Measurements from ENCODE around the gene CRYBG2. TPM values are rescaled to one million over a fixed set of nuclear protein-coding genes. Genes with fewer than 3 reads are reported as not detected.

The CRYBG2 gene
- total and polyA plus RNA-seq, 2 donors, result 0.76 to 7.3 TPM

GRCh38 chr1:26356106-26356505 is 2.2 kb upstream of the CRYBG2 start:
- no peak overlapping the region for H3K27ac ChIP-seq (ENCODE audit: low read depth in 1 of 2, low read length in 1 of 2)
- 97% methylated on average over 5 of the region's 5 CpGs for WGBS

GRCh38 chr1:26354972-26355371 is 1.0 kb upstream of the CRYBG2 start:
- Histone ChIP-seq H3K4me3 (ENCODE audit: low read length in 2 of 2) (no peak overlapping the region), H3K27me3 (ENCODE audit: control insufficient read depth in 2 of 2, insufficient read depth in 1 of 2, low read length in 1 of 2) (peaks cover 13 to 41% of the 10 kb centered on the region in 2 donors), H3K9me3 (ENCODE audit: control insufficient read depth in 2 of 2, insufficient read depth in 1 of 2, low read length in 1 of 2) (peaks cover 0 to 1% of the 10 kb centered on the region in 2 donors), H3K36me3 (ENCODE audit: control insufficient read depth in 2 of 2, insufficient read depth in 2 of 2, low read length in 1 of 2) (no peaks in the 10 kb centered on the region), H3K27ac (ENCODE audit: low read depth in 1 of 2, low read length in 1 of 2) (no peak overlapping the region), H3K4me1 (ENCODE audit: control insufficient read depth in 2 of 2, insufficient read depth in 2 of 2, low read length in 2 of 2) (peaks cover under 1 to 35% of the 10 kb centered on the region in 2 donors)
- DNase-seq (ENCODE audit: low read depth in 6 of 9, low spot score in 9 of 9), result no peak
- 98% methylated on average over 9 of the region's 9 CpGs for WGBS

More at GRCh38 chr1:26356106-26356505, 2.2 kb upstream of the CRYBG2 start:
- Histone ChIP-seq H3K4me3 (ENCODE audit: low read length in 2 of 2) (no peak overlapping the region), H3K27me3 (ENCODE audit: control insufficient read depth in 2 of 2, insufficient read depth in 1 of 2, low read length in 1 of 2) (peaks cover 24 to 52% of the 10 kb centered on the region in 2 donors), H3K4me1 (ENCODE audit: control insufficient read depth in 2 of 2, insufficient read depth in 2 of 2, low read length in 2 of 2) (peaks cover 7 to 43% of the 10 kb centered on the region in 2 donors), H3K9me3 (ENCODE audit: control insufficient read depth in 2 of 2, insufficient read depth in 1 of 2, low read length in 1 of 2) (peaks cover 2 to 3% of the 10 kb centered on the region in 2 donors), H3K36me3 (ENCODE audit: control insufficient read depth in 2 of 2, insufficient read depth in 2 of 2, low read length in 1 of 2) (no peaks in the 10 kb centered on the region)
- no peak for DNase-seq (ENCODE audit: low read depth in 6 of 9, low spot score in 9 of 9)

GRCh38 chr1:26353210-26353859 is 595 bp downstream of the CRYBG2 start:
- DNase-seq (ENCODE audit: low read depth in 6 of 9, low spot score in 9 of 9), result no peak
- Histone ChIP-seq H3K4me1 (ENCODE audit: control insufficient read depth in 2 of 2, insufficient read depth in 2 of 2, low read length in 2 of 2) (peaks cover 0 to 24% of the 10 kb centered on the region in 2 donors), H3K27me3 (ENCODE audit: control insufficient read depth in 2 of 2, insufficient read depth in 1 of 2, low read length in 1 of 2) (peaks cover 2 to 24% of the 10 kb centered on the region in 2 donors), H3K36me3 (ENCODE audit: control insufficient read depth in 2 of 2, insufficient read depth in 2 of 2, low read length in 1 of 2) (no peaks in the 10 kb centered on the region), H3K9me3 (ENCODE audit: control insufficient read depth in 2 of 2, insufficient read depth in 1 of 2, low read length in 1 of 2) (peaks cover 0 to 1% of the 10 kb centered on the region in 2 donors), H3K27ac (ENCODE audit: low read depth in 1 of 2, low read length in 1 of 2) (no peak overlapping the region), H3K4me3 (ENCODE audit: low read length in 2 of 2) (no peak overlapping the region)
- WGBS, result 97% methylated on average over 4 of the region's 4 CpGs

- no peaks in the 10 kb centered on the region for H3K36me3 ChIP-seq (ENCODE audit: control insufficient read depth in 2 of 2, insufficient read depth in 2 of 2, low read length in 1 of 2)
- H3K9me3 ChIP-seq (ENCODE audit: control insufficient read depth in 2 of 2, insufficient read depth in 1 of 2, low read length in 1 of 2), result peaks cover 0 to 1% of the 10 kb centered on the region in 2 donors
- WGBS, result 96% methylated on average over 5 of the region's 5 CpGs
- H3K27ac ChIP-seq (ENCODE audit: low read depth in 1 of 2, low read length in 1 of 2), result no peak overlapping the region
- H3K4me1 ChIP-seq (ENCODE audit: control insufficient read depth in 2 of 2, insufficient read depth in 2 of 2, low read length in 2 of 2), result peaks cover 0 to 14% of the 10 kb centered on the region in 2 donors
- H3K4me3 ChIP-seq (ENCODE audit: low read length in 2 of 2), result no peak overlapping the region
- DNase-seq (ENCODE audit: low read depth in 6 of 9, low spot score in 9 of 9), result no peak
- peaks cover 0 to 18% of the 10 kb centered on the region in 2 donors for H3K27me3 ChIP-seq (ENCODE audit: control insufficient read depth in 2 of 2, insufficient read depth in 1 of 2, low read length in 1 of 2)
Measured at GRCh38 chr1:26352338-26352679, 1.6 kb downstream of the CRYBG2 start.

- Histone ChIP-seq H3K36me3 (ENCODE audit: control insufficient read depth in 2 of 2, insufficient read depth in 2 of 2, low read length in 1 of 2) (no peaks in the 10 kb centered on the region), H3K4me1 (ENCODE audit: control insufficient read depth in 2 of 2, insufficient read depth in 2 of 2, low read length in 2 of 2) (peaks cover 0 to 8% of the 10 kb centered on the region in 2 donors), H3K9me3 (ENCODE audit: control insufficient read depth in 2 of 2, insufficient read depth in 1 of 2, low read length in 1 of 2) (peaks cover 0 to 1% of the 10 kb centered on the region in 2 donors), H3K27me3 (ENCODE audit: control insufficient read depth in 2 of 2, insufficient read depth in 1 of 2, low read length in 1 of 2) (peaks cover 0 to 18% of the 10 kb centered on the region in 2 donors), H3K27ac (ENCODE audit: low read depth in 1 of 2, low read length in 1 of 2) (no peak overlapping the region), H3K4me3 (ENCODE audit: low read length in 2 of 2) (no peak overlapping the region)
- DNase-seq (ENCODE audit: low read depth in 6 of 9, low spot score in 9 of 9), result no peak
- 96% methylated on average over 12 of the region's 12 CpGs for WGBS
Measured at GRCh38 chr1:26351590-26352337, 2.2 kb downstream of the CRYBG2 start.

GRCh38 chr1:26350701-26351589 is 3.0 kb downstream of the CRYBG2 start:
- no peak for DNase-seq (ENCODE audit: low read depth in 6 of 9, low spot score in 9 of 9)
- Histone ChIP-seq H3K27me3 (ENCODE audit: control insufficient read depth in 2 of 2, insufficient read depth in 1 of 2, low read length in 1 of 2) (peaks cover 0 to 12% of the 10 kb centered on the region in 2 donors), H3K27ac (ENCODE audit: low read depth in 1 of 2, low read length in 1 of 2) (no peak overlapping the region), H3K36me3 (ENCODE audit: control insufficient read depth in 2 of 2, insufficient read depth in 2 of 2, low read length in 1 of 2) (no peaks in the 10 kb centered on the region), H3K9me3 (ENCODE audit: control insufficient read depth in 2 of 2, insufficient read depth in 1 of 2, low read length in 1 of 2) (peaks cover 1 to 3% of the 10 kb centered on the region in 2 donors), H3K4me1 (ENCODE audit: control insufficient read depth in 2 of 2, insufficient read depth in 2 of 2, low read length in 2 of 2) (peaks cover 0 to under 1% of the 10 kb centered on the region in 2 donors), H3K4me3 (ENCODE audit: low read length in 2 of 2) (no peak overlapping the region)
- WGBS, result 96% methylated on average over 9 of the region's 9 CpGs

GRCh38 chr1:26350343-26350700 is 3.6 kb downstream of the CRYBG2 start:
- peaks cover 0 to 7% of the 10 kb centered on the region in 2 donors for H3K27me3 ChIP-seq (ENCODE audit: control insufficient read depth in 2 of 2, insufficient read depth in 1 of 2, low read length in 1 of 2)
- H3K4me1 ChIP-seq (ENCODE audit: control insufficient read depth in 2 of 2, insufficient read depth in 2 of 2, low read length in 2 of 2), result no peaks in the 10 kb centered on the region
- peaks cover 1 to 3% of the 10 kb centered on the region in 2 donors for H3K9me3 ChIP-seq (ENCODE audit: control insufficient read depth in 2 of 2, insufficient read depth in 1 of 2, low read length in 1 of 2)
- no peak overlapping the region for H3K27ac ChIP-seq (ENCODE audit: low read depth in 1 of 2, low read length in 1 of 2)
- H3K36me3 ChIP-seq (ENCODE audit: control insufficient read depth in 2 of 2, insufficient read depth in 2 of 2, low read length in 1 of 2), result no peaks in the 10 kb centered on the region
- H3K4me3 ChIP-seq (ENCODE audit: low read length in 2 of 2), result no peak overlapping the region
- 95% methylated on average over 2 of the region's 2 CpGs for WGBS
- DNase-seq (ENCODE audit: low read depth in 6 of 9, low spot score in 9 of 9), result no peak

- Histone ChIP-seq H3K9me3 (ENCODE audit: control insufficient read depth in 2 of 2, insufficient read depth in 1 of 2, low read length in 1 of 2) (peaks cover 1 to 3% of the 10 kb centered on the region in 2 donors), H3K36me3 (ENCODE audit: control insufficient read depth in 2 of 2, insufficient read depth in 2 of 2, low read length in 1 of 2) (no peaks in the 10 kb centered on the region), H3K27ac (ENCODE audit: low read depth in 1 of 2, low read length in 1 of 2) (no peak overlapping the region), H3K4me3 (ENCODE audit: low read length in 2 of 2) (no peak overlapping the region), H3K27me3 (ENCODE audit: control insufficient read depth in 2 of 2, insufficient read depth in 1 of 2, low read length in 1 of 2) (peaks cover 0 to 8% of the 10 kb centered on the region in 2 donors), H3K4me1 (ENCODE audit: control insufficient read depth in 2 of 2, insufficient read depth in 2 of 2, low read length in 2 of 2) (no peaks in the 10 kb centered on the region)
- WGBS, result 95% methylated on average over 5 of the region's 5 CpGs
- DNase-seq (ENCODE audit: low read depth in 6 of 9, low spot score in 9 of 9), result no peak
Measured at GRCh38 chr1:26349877-26350244, 4.1 kb downstream of the CRYBG2 start.
